Activated CD4-positive, alpha-beta T cell treated with anti-CD3 and anti-CD28 coated beads for 4 hours (primary cell): Measurements from ENCODE around the gene GRAMD1C.
"Not testable (repeated sequence)": the region's sequence is repeated elsewhere in the genome, so short reads cannot be mapped to it uniquely, and the experiment has no call there.

Experiments
- DNase-seq, 2 donors: peaks; one replicate each; pipeline ENCODE4 v3.0.0-alpha.2; 2020

The GRAMD1C gene

DNA sequence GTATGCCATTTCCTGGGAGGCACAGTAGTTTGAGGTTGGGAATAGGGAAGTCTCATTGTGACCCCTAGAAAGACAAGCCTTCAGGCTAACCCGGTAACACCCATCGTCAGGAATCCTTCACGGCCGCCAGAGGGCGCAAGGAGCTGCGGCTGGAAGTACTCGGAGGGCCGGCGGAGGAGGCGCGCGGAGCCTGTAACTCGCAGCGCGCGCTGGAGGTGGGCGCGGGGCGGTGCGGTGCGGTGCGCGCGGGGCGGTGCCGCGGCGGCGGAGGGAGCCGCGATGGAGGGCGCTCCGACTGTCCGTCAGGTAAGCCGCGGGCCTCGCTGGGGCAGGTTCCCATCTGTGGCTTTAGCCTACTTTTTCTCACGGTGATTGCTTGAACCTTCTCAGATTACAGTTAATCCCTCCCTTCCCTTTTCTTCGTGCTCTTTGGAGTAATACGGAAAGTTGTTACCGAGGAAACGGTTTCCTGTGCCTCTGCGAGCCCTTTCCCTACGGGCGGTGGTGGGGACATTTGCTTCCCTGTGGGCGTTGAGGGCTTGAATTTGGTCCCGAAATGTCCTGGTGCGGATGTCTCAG, at the start of gene GRAMD1C:
TSS of gene GRAMD1C (plus strand) at position 158 of the 579 bp plus-strand sequence. CDS start at position 280, 122 bp downstream.
- DNase-seq = peak; percentile 79 to 80

DNA sequence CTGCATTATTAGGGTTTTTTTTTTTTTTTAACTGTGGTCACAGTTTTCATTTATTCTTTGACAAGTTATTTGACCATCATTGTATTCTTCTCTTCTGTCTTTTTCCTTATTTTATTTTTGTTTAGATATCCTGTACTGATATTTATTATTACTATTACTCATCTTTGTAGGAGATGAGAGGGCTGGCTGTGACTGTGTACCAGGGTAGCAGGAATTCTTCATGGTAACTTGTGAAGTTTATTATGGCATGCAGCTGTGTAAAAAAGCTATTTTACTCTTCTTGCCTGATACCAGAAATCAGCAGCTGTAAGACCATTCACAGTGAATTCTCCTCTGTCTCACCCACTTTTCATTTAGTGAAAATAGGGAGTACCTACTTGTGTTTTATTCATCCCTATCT, 47.2 kb upstream of the GRAMD1C start:
- DNase-seq = no peak

DNA sequence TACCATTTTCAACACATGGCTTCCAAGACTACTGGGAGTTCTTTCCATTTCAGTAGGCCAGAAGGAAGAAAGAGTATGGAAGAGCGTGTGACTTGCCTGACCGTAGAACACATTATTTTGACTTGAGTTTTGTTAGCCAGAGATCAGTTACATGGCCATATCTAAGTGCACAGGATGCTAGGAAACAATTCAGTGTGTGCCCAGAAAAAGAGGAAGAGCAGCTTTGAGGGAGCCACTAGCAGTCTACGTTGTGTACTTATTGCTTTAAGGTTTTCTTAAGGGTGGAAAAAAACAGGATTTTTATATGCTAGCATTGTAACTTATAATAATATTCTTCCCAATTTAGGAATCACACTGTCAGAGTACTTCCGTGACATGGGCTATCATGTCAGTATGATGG, 44.1 kb upstream of the GRAMD1C start:
- DNase-seq = no peak

DNA sequence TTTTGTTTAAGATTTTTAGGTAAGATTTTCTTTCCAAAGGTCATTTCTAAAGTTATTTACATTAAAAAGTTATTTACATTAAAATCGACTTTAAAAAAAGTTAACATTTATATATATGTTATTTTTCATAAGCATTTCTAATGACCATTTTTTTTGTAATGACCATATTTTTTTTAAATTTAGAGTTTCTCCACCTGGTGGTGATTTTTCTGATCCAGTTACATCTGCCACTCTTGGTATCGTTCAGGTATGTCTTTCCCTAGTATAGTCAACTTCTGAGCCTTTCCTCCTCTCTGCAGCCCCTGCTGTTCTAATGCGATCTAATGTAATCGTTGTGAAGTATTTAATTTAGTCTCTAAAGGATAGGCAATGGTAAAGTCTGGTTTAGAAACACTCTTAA, 42.9 kb upstream of the GRAMD1C start:
- DNase-seq = no peak

DNA sequence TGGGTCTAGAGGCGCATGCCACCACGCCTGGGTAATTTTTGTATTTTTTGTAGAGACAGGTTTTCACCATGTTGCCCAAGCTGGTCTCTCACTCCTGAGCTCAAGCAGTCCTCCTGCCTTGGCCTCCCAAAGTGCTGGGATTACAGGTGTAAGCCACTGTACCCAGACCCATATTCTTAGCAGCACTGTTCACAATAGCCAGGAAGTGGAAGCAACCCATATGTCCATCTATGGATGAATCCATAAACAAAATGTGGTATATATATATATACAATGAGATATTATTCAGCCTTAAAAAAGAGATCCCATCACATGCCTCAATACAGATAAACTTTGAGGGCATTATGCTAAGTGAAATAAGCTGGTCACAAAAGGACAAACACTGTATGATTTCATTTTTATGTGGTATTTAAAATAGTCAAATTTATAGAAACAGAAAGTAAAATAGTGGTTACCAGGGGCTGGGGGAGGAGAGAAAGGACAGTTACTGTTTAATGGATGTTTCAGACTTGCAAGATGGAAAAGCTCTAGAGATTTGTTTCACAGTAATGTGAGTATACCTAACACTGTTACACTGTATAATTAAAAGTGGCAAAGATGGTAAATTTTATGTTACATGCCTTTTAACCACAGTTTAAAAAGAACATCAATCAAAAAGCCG, 35.7 kb upstream of the GRAMD1C start:
- DNase-seq = no peak

DNA sequence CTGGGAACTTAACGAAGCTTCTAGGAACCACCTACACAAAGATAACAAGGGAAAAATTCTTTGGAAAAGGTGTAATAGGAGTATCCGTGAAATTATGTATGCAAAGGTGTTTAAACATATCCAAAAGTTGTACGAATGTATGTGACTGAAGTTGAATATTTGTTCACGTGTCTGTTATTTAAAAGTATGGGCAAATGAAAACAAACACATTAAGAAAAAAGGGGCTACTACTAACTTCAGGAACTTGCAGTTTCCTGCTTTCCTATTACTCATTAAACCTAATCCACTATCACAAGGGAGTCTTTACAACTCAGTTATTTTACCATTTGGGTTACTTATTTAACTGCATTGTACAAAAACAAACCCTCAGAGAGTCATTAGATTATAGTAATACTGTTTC, 33.9 kb upstream of the GRAMD1C start:
- no peak for DNase-seq

DNA sequence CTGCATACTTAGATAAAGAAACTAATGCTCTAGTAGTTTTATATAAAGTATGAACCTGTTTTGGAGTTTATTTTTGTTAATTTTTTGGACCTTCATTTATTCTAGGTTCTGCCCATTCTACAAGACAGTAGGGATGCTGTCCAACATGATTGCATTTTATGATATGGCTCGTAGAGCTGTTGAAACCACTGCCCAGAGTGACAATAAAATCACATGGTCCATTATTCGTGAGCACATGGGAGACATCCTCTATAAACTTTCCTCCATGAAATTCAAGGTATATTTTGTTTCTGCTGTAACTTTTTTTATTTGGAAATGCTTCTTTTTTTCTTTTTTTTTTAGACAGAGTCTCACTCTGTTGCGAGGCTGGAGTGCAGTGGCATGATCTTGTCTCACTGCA, 33.3 kb upstream of the GRAMD1C start:
- DNase-seq = no peak

DNA sequence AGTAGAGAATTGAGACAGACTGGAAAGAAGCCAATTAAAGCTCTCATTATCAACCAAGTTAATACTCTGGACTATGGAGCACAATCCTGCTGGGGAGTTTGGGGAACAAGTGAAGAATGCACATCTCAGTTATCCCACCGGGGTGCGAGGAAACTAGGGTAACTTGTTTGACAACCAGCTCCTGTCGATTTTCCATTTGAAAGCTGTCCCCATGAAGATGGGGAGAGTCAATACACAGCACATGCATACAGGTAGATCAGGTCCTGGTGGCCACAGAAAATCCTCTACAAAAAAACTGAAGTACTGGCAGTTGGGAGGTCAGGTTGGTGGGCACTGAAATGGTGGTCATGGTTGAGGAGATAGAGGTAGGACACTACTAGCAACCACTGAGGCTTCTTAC, 25.7 kb upstream of the GRAMD1C start:
- DNase-seq = no peak

DNA sequence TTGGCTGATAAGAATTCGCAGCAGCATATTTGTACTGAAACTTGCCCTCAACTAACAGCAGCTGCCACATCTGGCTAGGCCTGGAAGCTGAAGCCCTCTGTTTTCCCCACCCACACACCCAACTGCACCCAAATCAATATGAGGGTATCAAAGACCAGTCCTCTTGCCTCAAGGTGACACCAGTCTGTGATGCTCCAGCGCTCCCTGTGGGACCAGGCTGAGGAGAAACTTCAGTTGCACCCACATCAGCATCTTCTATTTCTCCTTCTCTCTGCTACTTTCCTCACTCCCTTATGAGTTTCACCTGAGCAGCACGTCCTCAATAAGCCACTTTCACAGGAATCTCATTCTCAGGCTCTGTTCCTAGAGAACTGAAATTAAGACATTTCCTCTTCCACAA, 18.7 kb upstream of the GRAMD1C start:
- DNase-seq = no peak

DNA sequence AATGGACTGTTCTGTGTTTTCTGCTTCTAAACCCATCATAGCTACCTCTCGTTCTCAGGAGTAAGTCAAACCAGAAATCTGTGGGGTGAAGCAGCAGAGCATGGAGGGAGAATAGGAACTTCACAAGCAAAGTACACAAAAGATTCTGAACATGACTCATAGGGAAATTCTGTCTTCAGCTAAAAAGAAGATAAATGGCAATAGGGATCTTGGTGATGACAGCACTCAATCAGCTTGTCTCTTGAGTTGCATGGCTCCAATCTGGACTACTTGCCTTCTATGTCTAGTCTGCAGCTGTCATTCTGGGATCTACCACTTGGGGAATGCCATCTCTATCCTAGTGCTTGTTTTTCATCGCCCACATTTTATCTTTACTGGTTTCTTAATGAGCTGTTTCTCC, 13.5 kb upstream of the GRAMD1C start:
- no peak for DNase-seq

DNA sequence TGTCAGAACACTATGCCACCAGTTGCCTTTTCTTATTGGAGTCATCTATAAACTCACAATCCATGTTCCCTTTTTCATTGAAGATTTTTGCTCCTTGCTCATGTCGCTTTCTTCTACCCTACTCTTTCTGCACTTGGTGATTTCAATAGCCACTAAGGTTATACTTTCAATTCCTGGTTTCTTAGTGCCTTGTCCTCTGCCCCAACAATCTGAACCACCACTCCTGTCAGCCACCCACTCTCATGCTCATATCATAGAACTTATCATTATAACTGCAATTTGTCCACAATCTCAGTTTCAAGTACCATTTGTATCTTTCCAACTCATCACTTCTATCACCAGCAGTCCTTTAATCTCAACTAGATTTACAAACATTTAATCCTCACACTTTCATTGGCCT, 10.0 kb upstream of the GRAMD1C start:
- DNase-seq = no peak

DNA sequence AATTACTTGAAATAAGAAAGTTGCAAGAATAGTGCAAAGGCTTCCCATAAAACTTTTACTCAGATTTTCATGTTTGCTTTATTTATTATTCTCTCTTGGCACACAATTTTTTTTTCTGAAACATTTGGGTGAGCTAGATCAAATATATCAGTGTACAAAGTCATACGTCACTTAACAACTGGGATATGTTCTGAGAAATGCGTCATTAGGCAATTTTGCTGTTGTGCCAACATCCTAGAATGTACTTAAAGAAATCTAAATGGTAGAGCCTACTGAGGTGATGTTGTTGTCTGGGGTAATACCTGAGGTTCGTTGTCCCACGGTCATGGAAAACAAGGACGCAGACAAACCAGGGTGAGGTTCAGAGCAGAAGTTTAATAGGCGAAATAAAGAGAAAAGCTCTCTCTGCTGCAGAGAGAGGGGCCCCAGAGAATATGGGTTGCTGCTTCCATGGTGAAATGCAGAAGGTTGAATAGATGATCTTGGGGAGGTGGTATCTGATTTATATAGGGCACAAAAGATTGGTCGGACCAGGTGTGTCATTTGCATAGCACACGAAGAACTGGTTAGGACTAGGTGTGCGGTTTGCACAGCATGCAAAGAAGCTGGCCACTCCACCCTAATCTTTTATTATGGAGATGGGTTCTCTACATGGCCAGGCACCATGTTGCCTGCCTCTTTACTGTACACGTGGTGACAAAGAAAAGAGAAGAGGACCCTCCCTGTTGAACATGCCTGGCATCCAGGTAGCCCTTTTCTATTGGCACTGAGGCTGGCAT, 8.8 kb upstream of the GRAMD1C start:
- DNase-seq = no peak

DNA sequence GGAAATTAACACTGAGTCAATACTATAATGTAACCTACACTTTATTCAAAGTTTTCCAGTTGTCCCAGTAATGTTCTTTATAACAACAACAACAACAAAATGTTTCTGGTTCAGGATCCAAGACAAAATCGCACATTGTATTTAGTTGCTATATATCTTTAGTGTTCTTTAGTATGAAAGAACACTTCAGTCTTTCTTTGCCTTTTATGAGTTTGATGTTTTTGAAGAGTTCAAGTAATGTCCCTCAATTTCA, 7.6 kb upstream of the GRAMD1C start:
- DNase-seq = no peak

DNA sequence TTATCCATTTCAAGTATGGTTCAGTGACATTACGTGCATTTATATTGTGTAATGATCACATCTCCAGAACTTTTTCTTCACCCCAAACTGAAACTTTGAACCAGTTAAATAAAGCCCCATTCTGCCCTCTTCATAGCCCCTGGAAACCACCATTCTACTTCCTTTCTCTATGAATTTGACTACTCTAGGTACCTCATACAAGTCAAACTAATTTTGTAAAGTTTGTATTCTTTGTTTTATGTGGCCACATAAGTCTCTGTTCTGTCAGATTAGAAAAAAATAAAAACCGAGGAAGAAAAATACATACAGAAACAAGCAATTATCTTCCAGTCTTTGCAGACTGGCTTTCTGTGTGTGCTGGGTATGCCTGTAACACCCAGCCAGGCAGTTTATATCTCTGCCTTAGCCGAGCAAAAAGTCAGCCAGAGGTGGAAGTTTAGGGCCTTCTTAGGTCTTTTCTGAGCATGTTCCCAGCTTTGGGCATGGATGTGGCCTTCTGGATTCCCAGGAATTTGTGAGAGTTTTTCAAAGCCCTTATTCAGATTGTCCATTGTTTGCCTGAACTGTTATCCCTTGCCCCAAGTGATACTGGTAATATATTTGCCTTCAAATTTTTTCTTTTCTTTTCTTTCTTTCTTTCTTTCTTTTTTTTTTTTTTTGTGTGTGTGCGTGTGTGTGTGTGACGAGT, 6.0 kb upstream of the GRAMD1C start:
- DNase-seq = no peak

DNA sequence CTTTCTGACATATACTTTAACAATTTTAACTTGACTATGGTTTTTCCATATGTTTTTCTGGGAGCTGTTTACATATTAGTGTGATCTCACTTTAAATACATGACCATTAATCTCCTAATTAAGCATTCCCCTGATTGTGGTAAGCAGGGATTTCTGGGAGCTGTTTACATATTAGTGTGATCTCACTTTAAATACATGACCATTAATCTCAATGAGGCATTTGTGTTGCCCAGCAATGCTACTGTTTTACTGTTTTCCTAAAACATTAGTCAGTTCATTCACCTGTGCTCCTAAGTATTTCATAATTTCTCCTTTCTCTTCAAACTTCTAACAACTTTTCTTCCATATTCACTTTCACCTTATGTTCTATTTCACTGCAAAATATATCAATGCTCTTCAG, 3.6 kb upstream of the GRAMD1C start:
- no peak for DNase-seq

DNA sequence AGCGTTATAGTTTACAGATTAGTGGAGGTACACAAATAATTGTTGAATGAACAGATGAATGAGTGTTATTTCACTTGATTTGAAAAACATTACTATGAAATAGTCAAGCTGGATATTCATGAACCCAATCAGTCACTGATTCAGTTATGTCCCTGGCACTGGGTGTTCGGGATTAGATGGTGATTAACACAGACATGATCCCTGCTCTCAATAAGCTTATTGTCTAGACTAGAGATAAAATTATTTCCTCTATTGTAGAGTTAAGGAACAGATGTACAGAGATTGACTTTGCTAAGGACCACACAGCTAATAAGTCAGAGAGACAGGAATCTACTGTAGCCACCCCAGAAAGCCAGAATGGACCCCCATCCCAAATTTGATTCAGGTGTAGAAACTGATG, 963 bp downstream of the GRAMD1C start:
- DNase-seq = no peak

DNA sequence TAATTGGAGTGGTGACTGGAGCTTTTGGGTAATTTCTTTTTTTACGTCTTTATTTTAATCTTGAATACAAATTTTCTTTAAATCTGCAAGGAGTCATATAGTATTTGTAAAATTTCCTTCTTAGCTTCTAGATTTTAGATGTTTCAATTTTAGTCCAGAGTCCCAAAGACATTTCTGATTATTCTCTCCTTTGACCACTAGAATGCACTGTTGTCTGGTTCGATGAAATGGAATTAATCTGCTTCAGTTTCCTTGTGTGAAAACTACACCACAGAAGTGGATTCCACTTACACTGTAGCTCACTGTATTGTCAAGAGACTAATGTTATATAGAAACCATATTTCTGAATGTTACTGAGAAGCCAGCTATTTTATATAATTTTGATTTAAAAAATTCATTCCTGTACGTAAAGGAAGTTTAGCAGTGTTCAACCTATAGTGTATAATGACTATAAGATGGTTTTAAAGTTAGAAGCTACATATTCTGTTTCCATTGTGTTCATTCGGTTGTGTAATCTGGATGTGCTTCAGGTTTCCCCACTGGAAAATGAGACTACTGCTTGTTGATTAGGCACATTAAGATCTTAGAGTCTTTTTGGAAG, 6.1 kb downstream of the GRAMD1C start:
- DNase-seq = no peak

DNA sequence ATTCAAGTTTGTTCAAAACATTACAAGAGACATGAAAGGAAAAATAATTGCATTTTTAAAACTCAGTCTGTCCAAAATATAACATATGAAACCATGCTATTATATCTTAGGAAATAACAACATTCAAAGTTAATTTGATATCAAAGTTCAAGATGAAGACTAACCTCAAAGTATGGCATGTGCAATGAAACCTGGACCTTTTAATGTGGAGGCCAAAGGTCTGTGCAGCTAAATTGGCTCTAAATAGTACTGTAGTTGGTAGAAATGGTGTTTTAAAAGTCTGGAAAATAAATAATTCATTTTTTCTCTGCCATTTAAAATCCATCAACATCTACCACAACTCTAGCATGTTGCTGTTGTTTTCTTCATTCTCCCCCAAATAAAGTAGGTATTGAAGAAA, 8.7 kb downstream of the GRAMD1C start:
- DNase-seq = no peak

DNA sequence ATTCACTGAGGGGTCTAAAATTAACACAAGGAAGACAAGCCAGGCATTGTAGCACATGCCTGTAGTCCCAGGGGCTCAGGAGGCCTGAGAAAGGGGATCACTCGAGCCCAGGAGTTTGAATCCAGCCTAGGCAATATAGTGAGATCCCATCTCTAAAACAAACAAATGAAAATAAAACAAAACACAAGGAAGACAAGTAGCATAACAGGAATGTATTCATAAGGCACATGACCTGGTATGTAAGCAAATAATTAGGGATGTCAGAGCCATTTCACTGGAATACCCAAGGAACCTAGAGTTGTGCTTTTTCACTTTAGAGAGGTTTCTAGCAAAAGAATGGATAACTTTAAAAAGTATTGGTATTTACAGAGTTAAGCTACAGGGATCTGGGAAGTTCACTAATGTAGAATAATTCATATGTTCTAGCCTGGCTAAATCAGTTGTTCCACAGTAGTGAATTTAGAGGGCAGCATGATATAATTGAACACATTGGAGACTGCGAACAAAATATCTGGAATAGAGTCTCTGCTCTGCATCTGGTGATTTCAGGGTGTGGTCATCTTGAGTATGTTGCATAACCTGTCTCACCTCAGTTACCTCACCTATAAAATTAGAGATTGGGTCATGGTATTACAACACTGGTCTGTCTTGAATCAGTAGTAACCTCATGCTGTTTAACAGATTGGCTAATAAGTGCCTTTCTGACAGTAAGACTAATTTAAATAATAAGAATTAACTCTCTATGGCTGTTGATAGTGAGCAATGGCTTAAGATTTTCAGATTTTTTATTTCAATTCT, 9.3 kb downstream of the GRAMD1C start:
- DNase-seq = no peak

DNA sequence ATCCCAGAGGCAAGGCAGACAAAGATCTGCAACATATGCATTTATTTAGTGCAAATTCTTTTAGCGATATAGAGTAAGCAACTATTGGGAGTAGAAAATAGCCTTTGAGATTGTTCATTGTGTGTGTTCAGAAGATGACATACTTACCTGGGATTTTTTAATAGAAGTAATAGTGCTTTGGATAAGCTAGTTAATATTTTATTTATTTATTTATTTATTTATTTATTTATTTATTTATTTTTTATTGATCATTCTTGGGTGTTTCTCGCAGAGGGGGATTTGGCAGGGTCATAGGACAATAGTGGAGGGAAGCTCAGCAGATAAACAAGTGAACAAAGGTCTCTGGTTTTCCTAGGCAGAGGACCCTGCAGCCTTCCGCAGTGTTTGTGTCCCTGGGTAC, 10.5 kb downstream of the GRAMD1C start:
- DNase-seq = not testable (repeated sequence)

DNA sequence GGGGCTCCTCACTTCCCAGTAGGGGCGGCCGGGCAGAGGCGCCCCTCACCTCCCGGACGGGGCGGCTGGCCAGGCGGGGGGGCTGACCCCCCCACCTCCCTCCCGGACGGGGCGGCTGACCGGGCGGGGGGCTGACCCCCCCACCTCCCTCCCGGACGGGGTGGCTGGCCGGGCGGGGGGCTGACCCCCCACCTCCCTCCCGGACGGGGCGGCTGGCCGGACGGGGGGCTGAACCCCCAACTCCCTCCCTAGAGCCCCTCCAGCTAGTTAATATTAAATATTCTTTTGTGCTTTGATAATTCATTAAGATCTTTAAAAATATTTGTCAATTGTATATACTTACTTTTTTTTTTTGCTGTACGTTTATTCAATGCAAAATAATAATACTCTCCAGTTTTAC, 11.3 kb downstream of the GRAMD1C start:
- not testable (repeated sequence) for DNase-seq

DNA sequence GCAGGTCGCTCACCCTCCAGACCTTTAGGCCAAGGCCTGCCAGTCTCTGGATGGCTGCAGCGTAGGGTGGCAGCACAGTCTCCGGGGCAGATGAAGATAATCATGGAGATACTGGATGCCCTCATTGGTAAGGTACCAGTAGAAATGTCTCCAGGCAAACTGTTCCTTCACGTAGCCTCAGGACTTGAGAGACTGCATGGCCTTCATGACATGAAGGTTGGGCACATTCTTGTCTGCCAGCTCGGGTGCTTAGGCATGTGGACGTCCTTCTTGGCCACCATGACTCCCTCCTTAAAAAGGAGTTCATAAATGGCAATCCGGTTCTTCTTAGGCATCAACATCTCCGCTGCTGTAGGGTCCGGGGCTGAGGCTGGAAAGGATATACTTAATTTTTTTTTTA, 11.8 kb downstream of the GRAMD1C start:
- DNase-seq = not testable (repeated sequence)

DNA sequence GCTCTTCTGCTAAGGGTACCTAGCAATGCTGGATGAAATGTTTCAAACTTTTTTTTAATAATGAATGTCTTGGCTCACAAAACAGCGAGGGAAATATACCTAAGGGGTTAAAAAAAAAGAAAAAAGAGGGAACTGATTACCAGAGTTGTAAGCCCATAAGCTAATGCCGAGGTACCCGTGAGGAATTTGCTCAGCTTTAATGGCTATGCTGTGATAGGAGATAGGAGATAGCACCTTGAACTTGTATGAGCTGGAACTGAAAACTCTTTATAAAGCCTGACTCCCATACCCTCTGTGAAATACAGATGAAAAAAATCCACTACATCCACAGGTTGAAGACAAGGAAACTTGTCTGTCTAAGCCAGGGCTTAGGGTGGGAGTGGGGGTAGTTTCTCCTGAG, 13.9 kb downstream of the GRAMD1C start:
- no peak for DNase-seq
